ENCODE measurements around the gene RBMX. TPM values are rescaled to one million over a fixed set of nuclear protein-coding genes. Genes with fewer than 3 reads are reported as not detected.
"Not testable (repeated sequence)": the region's sequence is repeated elsewhere in the genome, so short reads cannot be mapped to it uniquely, and the experiment has no call there.

Gene RBMX
- total RNA-seq, 4 donors from 2014 or later = 128 to 228 (median 143) TPM

GRCh38 chrX:136899221-136899620 lies 18.7 kb upstream of the RBMX start:
- H3K9me3 ChIP-seq = no peaks in the 10 kb centered on the region
- no peak overlapping the region for H3K4me3 ChIP-seq
- no peak for DNase-seq
- no peak for TF ChIP-seq POLR2A (IDR thresholded peaks at IDR 0.05)
- no peak for TF ChIP-seq CTCF (IDR thresholded peaks at IDR 0.05)
- no peaks in the 10 kb centered on the region for H3K27me3 ChIP-seq
- H3K36me3 ChIP-seq = no peaks in the 10 kb centered on the region
- H3K27ac ChIP-seq = no peak overlapping the region
- H3K4me1 ChIP-seq = no peaks in the 10 kb centered on the region

GRCh38 chrX:136898752-136899151 lies 18.2 kb upstream of the RBMX start:
- not testable (repeated sequence) for H3K27me3 ChIP-seq, H3K9me3 ChIP-seq, H3K4me1 ChIP-seq, DNase-seq, H3K36me3 ChIP-seq, H3K4me3 ChIP-seq, H3K27ac ChIP-seq

DNA sequence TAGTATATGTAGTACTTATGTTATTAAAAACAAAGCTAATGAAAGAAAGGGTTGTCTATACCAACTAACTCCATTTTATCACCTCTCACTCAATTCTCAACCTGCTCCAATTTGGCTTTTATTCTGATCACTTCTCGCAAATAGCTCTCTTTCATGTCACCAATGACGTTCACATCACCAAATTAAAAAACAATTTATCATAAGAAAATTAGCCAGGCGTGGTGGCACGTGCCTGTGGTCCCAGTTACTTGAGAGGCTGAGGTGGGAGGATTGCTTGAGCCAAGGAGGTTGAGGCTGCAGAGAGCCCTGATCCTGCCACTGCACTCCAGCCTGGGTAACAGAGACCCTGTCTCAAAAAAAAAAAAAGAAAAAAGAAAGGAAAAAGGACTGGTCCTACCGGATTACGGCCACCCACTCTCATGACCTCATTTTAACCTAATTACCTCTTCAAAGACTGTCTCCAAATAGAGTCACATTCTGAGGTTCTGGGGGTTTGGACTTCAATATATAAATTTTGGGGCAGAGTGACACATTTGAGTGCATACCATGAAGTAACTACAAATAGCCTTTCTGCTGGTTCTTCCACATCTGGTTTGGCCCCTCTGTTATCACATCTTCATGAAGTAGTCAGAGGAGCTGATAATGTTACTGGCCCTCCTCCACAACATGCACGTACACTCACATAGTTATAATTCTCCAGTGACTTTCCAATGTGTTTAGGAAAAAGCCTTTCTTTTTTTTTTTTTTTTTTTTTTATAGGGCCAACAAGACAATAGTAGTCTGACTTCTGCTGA lies 15.8 kb upstream of the RBMX start:
- DNase-seq = no peak
- no peak for TF ChIP-seq POLR2A (IDR thresholded peaks at IDR 0.05)
- no peak for TF ChIP-seq CTCF (IDR thresholded peaks at IDR 0.05)
- H3K36me3 ChIP-seq = no peaks in the 10 kb centered on the region

GRCh38 chrX:136892412-136892811 lies 11.9 kb upstream of the RBMX start:
- no peak for DNase-seq
- no peak overlapping the region for H3K4me3 ChIP-seq
- H3K4me1 ChIP-seq = no peaks in the 10 kb centered on the region
- no peaks in the 10 kb centered on the region for H3K27me3 ChIP-seq
- no peak for TF ChIP-seq CTCF (IDR thresholded peaks at IDR 0.05)
- TF ChIP-seq POLR2A (IDR thresholded peaks at IDR 0.05) = no peak
- no peaks in the 10 kb centered on the region for H3K36me3 ChIP-seq
- no peaks in the 10 kb centered on the region for H3K9me3 ChIP-seq
- H3K27ac ChIP-seq = no peak overlapping the region

More for the DNA sequence above, 15.8 kb upstream of the RBMX start:
- Histone ChIP-seq H3K4me1 (no peaks in the 10 kb centered on the region), H3K27ac (no peak overlapping the region), H3K9me3 (no peaks in the 10 kb centered on the region), H3K27me3 (no peaks in the 10 kb centered on the region), H3K4me3 (no peak overlapping the region)

GRCh38 chrX:136890596-136890995 lies 10.1 kb upstream of the RBMX start:
- not testable (repeated sequence) for H3K4me1 ChIP-seq, H3K9me3 ChIP-seq, H3K36me3 ChIP-seq, H3K27me3 ChIP-seq, H3K27ac ChIP-seq, DNase-seq, H3K4me3 ChIP-seq

GRCh38 chrX:136889269-136889668 lies 8.7 kb upstream of the RBMX start:
- TF ChIP-seq POLR2A (IDR thresholded peaks at IDR 0.05) (no peak), CTCF (IDR thresholded peaks at IDR 0.05) (no peak)
- no peaks in the 10 kb centered on the region for H3K9me3 ChIP-seq

More at GRCh38 chrX:136889269-136889668, 8.7 kb upstream of the RBMX start:
- Histone ChIP-seq H3K4me1 (no peaks in the 10 kb centered on the region), H3K27me3 (no peaks in the 10 kb centered on the region), H3K4me3 (no peak overlapping the region), H3K36me3 (no peaks in the 10 kb centered on the region), H3K27ac (no peak overlapping the region)
- DNase-seq = no peak

All from Peyer's patch (tissue), 4 donors.